Measurements from ENCODE around the gene KRIT1. TPM values are rescaled to one million over a fixed set of nuclear protein-coding genes. Genes with fewer than 3 reads are reported as not detected.

KRIT1 gene
- total and polyA plus RNA-seq, 2 of the 13 experiments (the other 11 are each of a cell fraction or from before 2014, with no cell fraction given): 29.4 to 37.7 TPM

- TF ChIP-seq ZNF878 (CRISPR knock-in tag; IDR thresholded peaks at IDR 0.05): peak; percentile 2; the same call in 1 of the 2 replicates
- peak; percentile 89; the same call in 1 of the 2 replicates for TF ChIP-seq ZNF775 (CRISPR knock-in tag; IDR thresholded peaks at IDR 0.05; ENCODE audit: borderline replicate concordance)
- TF ChIP-seq NFRKB (IDR thresholded peaks at IDR 0.05): no peak
- TF ChIP-seq MTF2 (CRISPR knock-in tag; IDR thresholded peaks at IDR 0.05; ENCODE audit: borderline replicate concordance): 0 out of 2 replicates have a peak, but pooled peaks have one; percentile 67
- no peak for TF ChIP-seq NCOA5 (CRISPR knock-in tag; IDR thresholded peaks at IDR 0.05)
- TF ChIP-seq JUND (CRISPR knock-in tag; IDR thresholded peaks at IDR 0.05): no peak
- TF ChIP-seq SRSF9 (IDR thresholded peaks at IDR 0.05; ENCODE audit: borderline replicate concordance, insufficient read depth, low read depth, low read length, poor library complexity, severe bottlenecking): no peak
- no peak for TF ChIP-seq FOXP4 (CRISPR knock-in tag; IDR thresholded peaks at IDR 0.05)
- 0 out of 2 replicates have a peak, but pooled peaks have one; percentile 5 for TF ChIP-seq SMAD3 (CRISPR knock-in tag; IDR thresholded peaks at IDR 0.05)
- peak; percentile 63; the same call in 1 of the 2 replicates for TF ChIP-seq PLSCR1 (CRISPR knock-in tag; IDR thresholded peaks at IDR 0.05; ENCODE audit: borderline replicate concordance)
- TF ChIP-seq ZBTB21 (CRISPR knock-in tag; IDR thresholded peaks at IDR 0.05): peak; percentile 18; the same call in 1 of the 2 replicates
- 0 out of 2 replicates have a peak, but pooled peaks have one; percentile 1 for TF ChIP-seq ZNF713 (CRISPR knock-in tag; IDR thresholded peaks at IDR 0.05)
- Histone ChIP-seq H3K27me3 (ENCODE audit: control insufficient read depth in 1 of 2, insufficient read depth in 2 of 2, low read length in 2 of 2) (no peaks in the 10 kb centered on the region; a peak in 1 of 5 replicates), H3K4me2 (ENCODE audit: low read depth, low read length) (peak overlapping the region; percentile 81), H3K36me3 (replicated peaks in 1 of 2; ENCODE audit: control insufficient read depth in 1 of 2, insufficient read depth in 2 of 2, low read length in 2 of 2) (peaks cover 2 to 8% of the 10 kb centered on the region in 2 experiments; a peak in 4 of 5 replicates), H2AFZ (ENCODE audit: low read length) (peak overlapping the region; percentile 67), H3K9ac (ENCODE audit: insufficient read depth, low read depth, low read length) (peak overlapping the region; percentile 95), H3K79me2 (ENCODE audit: insufficient read depth, low read length) (peaks cover 49% of the 10 kb centered on the region), H3K9me3 (ENCODE audit: low read length) (no peaks in the 10 kb centered on the region), H3K4me3 (replicated peaks in 1 of 3; ENCODE audit: insufficient read depth in 1 of 3, low read depth in 2 of 3, low read length in 3 of 3) (peak overlapping the region; percentile 79 to 98 (median 93)), H3K27ac (ENCODE audit: extremely low read length, insufficient read depth, low read length) (peak overlapping the region; percentile 99), H3K4me1 (ENCODE audit: insufficient read depth, low read length) (peaks cover 35% of the 10 kb centered on the region), H4K20me1 (ENCODE audit: insufficient read depth, low read length) (no peaks in the 10 kb centered on the region; the same call in 1 of the 2 replicates)
- FAIRE-seq (peak; percentile 40), ATAC-seq (peak; percentile 10), DNase-seq (ENCODE audit: low spot score) (no peak)
- in situ Hi-C loops (cut with HindIII; ENCODE audit: extremely low pct_ligation_motif_present, low pct_unique_long_range_greater_than_20kb): no loop called here
- TSS peak; percentile 70 for BruUV-seq (replicated peaks)
- intact Hi-C loops (cut with micrococcal nuclease; ENCODE audit: unreplicated experiment): loop anchor here (1.0 to 5.0 kb wide), 4 partner anchors 48 to 202 kb away; partner anchors contain the start of genes CYP51A1 and GATAD1
- under 1% methylated on average over 11 of the region's 11 CpGs for WGBS (ENCODE audit: low lambda C conversion rate)
- ChIA-PET CTCF (ENCODE audit: low intra/inter-chr PET ratio, low total read pairs) (no interaction called here), POLR2A (interaction anchor here (0.6 to 2.4 kb wide), 5 partner anchors 66 to 283 kb away, joined by 3 to 22 read pairs (median 4); partner anchors contain the start of genes GATAD1, LRRD1, PEX1 and RBM48)
Measured at GRCh38 chr7:92244808-92245486, 767 bp downstream of the KRIT1 start.
